ENCODE results near the gene KPRP.

DNA sequence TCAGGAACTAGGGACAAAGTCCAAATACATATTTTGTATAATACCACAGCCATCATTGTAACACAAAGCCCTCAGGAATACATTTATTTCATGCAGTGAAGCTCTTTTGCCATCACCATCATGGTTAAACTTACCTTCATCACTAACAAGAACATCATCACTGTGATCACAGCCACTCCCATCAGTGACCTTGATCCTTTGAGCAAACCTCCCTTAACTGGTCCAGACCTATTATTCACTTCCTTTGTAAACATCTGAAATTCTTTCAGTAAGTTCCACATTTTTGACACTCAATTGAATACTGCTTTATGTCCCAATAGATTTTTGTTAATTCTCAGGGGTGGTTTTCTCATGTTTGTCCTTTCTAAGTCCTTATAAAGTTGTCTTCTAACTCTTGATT is 16.2 kb upstream of the KPRP start:
- TF ChIP-seq, protein P1, sequence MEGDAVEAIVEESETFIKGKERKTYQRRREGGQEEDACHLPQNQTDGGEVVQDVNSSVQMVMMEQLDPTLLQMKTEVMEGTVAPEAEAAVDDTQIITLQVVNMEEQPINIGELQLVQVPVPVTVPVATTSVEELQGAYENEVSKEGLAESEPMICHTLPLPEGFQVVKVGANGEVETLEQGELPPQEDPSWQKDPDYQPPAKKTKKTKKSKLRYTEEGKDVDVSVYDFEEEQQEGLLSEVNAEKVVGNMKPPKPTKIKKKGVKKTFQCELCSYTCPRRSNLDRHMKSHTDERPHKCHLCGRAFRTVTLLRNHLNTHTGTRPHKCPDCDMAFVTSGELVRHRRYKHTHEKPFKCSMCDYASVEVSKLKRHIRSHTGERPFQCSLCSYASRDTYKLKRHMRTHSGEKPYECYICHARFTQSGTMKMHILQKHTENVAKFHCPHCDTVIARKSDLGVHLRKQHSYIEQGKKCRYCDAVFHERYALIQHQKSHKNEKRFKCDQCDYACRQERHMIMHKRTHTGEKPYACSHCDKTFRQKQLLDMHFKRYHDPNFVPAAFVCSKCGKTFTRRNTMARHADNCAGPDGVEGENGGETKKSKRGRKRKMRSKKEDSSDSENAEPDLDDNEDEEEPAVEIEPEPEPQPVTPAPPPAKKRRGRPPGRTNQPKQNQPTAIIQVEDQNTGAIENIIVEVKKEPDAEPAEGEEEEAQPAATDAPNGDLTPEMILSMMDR (conservative IDR thresholded peaks at IDR 0.05; ENCODE audit: low read depth, low read length), result no peak
- TF ChIP-seq EZH2 (IDR thresholded peaks at IDR 0.05; ENCODE audit: low read length, unreplicated experiment) (no peak), EZH2phosphoT487 (IDR thresholded peaks at IDR 0.05; ENCODE audit: borderline replicate concordance, low read length) (no peak)
